Stimulated activated CD8-positive, alpha-beta memory T cell treated with anti-CD3 and anti-CD28 coated beads, Interleukin-12 subunit alpha, Interleukin-12 subunit beta, amount 100 ng/mL, for 1 hour (primary cell): Measurements from ENCODE around the gene LRRC23.
"Not testable (repeated sequence)": the region's sequence is repeated elsewhere in the genome, so short reads cannot be mapped to it uniquely, and the experiment has no call there.

Experiments
- DNase-seq: peaks from one replicate; pipeline ENCODE4 v3.0.0-alpha.2; 2020; ENCODE audit warnings: low read depth

The LRRC23 gene

DNA sequence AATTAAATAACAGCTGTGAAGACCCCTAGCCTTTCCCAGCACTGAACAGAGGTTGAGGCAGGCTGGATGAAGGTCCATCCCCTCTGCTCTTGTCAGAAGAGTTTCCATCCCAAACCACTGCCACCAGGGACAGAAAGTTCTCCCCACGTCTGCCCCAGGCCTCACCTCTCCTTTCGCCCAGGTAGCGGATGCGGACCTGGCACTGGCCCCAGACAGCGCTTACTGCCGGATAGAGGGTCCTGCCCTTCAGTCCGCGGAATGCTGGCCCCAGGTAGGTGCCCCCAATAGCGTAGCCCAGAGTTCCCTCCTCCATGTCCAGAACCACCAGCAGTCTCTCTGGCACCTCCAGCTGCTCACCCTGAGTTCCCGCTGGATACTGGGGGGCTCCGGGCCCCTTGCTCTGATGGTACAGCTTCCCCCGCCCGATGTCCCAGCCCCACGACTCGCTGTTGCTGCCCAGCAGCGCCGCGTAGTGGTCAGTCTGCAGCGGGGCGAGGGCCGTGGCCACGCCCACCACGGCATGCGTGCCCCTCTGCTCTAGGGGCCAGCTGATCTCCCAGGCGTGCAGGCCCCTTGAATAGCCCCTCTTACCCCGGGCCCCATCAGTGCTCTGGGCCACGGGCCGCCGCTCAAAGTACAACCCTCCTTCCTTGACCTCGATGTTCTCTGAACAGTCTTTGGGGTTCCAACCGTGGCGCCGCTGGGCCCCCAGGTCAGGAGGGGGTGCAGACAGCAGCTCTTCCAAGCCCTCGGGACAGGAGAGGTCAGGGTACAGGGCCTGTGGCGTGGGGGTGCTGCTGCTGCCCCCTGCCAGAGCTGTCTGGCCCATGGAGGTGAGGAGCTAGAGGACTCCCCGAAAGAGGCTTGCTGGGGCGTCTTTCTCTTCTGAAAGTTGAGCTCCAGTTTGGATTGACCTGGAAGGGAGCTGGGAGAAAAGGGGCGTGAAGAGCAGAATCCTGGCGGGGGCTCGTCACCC, 32.3 kb upstream of the LRRC23 start:
- DNase-seq = peak; percentile 71

DNA sequence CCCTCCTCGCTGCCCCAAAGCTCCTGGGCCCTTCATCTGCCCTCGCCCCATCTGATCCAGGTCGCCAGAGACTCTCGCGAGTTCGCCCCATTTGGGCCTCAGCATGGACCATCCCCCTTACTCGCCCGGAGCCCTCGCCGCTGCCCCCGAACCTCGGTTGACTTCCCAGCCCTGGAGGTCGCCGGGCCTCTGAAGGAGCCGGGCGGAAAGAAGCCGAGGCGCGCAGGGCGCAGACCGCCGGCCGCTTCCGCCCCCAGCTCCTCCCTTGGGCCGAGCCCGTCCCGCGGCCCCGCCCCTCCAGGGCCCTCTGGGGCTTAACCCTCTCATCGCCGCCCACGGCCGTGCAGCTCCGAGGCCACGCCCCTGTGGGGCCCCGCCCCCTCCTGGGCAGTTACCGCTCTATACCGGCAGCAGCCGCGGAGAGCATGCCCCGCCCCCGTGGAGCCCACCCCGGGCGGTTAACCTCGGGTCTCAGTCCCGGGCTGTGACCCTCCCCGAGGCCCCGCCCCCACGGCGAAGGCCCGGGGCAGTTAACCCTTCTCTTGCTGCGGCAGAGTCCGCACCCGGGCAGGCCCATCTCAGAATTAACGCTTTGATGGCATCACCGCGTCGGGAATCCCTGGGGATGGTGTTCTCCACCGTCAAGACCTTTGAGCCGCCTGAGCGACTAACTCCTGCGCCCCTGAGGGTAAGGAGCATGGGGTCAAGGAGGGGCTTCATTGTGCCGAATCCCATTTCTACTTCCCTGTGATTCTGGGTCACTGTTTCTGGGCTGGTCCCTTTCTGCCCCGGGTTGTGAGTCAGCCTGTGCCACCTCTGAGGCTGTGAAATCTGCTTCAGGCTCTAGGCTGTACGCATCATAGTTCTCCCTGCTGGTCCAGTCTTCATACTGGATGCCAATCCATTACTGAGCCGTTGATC, 31.3 kb upstream of the LRRC23 start, which contains the start of gene SPSB2:
TSS of gene SPSB2 (minus strand) at position 210 of the 921 bp plus-strand sequence. CDS start 402 bp downstream, outside the sequence.
- peak; percentile 98 for DNase-seq

DNA sequence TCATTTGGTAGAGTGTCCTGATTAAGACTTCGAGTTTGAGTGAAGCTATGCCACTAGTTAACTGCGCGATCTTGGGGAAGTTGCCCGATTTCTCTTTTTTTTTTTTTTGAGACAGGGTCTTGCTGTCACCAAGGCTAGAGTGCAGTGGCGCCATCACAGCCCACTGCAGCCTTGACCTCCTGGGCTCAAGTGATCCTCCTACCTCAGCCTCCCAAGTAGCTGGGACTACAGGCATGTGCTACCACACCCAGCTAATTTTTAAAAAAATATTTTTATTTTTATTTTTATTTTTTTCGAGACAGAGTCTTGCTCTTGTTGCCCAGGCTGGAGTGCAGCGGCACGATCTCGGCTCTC, 30.6 kb upstream of the LRRC23 start:
- not testable (repeated sequence) for DNase-seq

DNA sequence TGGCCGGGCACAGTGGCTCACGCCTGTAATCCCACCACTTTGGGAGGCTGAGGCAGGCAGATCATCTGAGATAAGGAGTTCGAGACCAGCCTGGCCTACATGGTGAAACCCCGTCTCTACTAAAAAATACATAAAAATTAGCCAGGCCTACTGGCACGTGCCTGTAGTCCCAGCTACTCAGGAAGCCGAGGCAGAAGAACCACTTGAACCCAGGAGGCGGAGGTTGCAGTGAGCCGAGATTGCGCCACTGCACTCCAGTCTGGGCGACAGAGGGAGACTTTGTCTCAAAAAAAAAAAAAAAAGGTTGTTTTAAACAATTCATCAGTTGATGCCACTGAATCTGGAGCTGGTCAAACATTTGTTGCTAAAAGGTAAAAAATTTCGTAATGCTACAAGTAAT, 24.8 kb upstream of the LRRC23 start:
- DNase-seq = not testable (repeated sequence)

DNA sequence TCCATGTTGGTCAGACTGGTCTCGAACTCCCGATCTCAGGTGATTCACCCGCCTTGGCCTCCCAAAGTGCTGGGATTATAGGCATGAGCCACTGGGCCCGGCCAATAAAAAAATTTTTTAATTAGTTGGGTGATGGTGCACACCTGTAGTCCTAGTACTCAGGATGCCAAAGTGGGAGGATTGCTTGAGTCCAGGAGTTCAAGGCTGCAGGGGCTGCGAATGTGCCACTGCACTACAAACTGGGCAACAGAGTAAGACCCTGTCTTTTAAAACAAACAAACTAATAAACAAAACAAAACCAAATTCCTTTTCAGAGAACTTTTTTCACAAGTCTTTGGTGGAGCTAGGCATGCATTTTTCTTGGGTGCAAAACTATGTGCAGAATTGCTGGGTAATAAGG, 21.4 kb upstream of the LRRC23 start:
- DNase-seq = no peak

DNA sequence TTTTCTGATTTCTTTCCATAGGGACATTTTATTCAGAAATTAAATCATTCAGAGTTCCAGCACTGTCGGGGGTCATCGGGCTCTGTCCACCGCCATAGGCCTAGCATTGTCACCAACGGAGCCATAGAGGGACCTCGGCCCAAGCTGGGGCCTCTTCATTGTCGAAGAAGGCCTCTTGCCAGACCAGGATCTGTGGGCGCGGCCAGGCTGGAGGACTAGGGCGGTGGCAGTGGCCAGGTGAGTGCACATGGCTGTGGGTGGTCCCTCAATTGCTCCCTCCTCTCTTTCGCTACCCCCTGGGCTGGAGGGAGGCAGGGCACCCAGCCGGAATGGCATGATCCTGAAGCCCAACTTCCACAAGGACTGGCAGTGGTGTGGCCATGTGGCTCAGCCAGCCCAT, 20.9 kb upstream of the LRRC23 start:
- no peak for DNase-seq

DNA sequence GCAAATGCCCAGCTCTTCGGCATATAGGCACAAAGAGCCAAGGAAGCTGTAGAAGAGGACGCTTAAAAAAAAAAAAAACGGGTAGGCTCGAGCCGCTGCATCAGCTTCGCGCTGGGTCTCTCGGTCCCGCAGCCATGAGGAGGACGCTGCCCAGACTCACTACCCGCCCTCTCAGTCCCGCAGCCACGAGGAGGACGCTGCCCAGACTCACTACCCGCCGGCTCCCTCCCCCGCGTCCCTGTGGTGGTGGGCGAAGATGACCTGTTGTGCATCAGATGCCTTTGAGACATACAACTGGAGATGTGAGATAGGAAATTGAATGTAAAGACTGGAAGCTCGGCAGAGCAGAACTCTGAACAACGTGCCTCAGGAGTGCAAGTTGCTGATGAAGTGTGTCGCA, 20.1 kb upstream of the LRRC23 start:
- DNase-seq = no peak

DNA sequence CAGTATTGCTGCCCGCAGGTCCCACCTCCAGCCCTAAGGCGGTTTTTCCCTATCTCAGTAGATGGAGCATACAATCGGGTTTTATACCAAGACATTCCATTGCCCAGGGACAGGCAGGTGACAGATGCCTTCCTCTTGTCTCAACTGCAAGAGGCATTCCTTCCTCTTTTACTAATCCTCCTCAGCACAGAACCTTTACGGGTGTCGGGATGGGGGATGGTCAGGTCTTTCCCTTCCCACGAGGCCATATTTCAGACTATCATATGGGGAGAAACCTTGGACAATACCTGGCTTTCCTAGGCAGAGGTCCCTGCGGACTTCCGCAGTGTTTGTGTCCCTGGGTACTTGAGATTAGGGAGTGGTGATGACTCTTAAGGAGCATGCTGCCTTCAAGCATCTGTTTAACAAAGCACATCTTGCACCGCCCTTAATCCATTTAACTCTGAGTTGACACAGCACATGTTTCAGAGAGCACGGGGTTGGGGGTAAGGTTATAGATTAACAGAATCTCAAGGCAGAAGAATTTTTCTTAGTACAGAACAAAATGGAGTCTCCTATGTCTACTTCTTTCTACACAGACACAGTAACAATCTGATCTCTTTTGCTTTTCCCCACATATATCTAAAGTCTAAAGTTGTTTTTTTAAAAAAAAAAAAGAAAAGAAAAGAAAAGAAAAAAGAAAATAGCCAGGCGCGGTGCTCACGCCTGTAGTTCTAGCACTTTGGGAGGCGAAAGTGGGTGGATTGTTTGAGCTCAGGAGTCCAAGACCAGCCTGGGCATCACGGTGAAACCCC, 18.2 kb upstream of the LRRC23 start:
- DNase-seq = not testable (repeated sequence)

DNA sequence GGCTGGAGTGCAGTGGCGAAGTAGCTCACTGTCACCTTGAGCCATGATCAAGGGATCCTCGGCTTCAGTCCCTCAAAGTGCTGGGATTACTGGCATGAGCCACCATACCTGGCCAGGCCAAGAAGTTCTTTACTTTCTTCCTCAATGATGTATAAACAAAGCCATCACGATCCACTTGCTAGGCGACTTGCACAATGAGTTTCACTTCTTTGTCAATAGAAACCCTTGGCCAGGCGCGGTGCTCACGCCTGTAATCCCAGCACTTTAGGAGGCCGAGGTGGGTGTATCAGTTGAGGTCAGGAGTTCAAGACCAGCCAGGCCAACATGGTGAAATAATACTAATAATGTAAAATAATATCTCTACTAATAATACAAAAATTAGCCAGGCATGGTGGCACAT, 17.2 kb upstream of the LRRC23 start:
- no peak for DNase-seq

DNA sequence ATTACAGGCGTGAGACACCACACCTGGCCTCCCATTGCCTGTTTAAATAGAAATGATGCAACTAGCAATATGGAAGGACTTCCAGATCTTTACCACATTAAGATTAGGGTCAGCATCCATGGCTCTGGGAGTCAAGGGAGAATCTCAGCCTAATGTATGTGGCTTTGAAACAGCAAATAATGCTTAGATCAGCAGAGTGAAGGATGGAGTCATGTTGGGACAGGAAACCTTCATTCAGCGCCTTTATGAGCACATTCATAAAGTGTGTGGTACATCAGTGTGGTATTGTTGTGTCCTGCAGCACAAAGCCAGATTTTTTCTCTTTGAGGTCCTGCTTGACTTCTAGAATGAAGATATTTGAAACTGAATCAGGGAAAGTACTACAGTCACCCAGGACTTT, 16.3 kb upstream of the LRRC23 start:
- DNase-seq = no peak

DNA sequence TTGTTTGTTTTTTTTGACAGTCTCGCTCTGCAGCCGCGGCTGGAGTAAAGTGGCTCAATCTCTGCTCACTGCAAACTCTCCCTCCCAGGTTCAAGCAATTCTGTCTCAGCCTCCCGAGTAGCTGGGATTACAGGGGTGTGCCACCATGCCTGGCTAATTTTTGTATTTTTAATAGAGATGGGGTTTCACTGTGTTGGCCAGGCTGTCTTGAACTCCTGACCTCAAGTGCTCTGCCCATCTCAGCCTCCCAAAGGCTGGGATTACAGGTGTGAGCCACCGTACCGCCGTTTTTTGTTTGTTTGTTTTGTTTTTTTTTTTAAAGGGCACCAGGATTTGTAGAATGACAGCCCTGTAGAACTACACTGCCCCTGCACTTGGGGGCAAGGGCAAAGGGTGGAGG, 15.8 kb upstream of the LRRC23 start:
- DNase-seq = not testable (repeated sequence)

DNA sequence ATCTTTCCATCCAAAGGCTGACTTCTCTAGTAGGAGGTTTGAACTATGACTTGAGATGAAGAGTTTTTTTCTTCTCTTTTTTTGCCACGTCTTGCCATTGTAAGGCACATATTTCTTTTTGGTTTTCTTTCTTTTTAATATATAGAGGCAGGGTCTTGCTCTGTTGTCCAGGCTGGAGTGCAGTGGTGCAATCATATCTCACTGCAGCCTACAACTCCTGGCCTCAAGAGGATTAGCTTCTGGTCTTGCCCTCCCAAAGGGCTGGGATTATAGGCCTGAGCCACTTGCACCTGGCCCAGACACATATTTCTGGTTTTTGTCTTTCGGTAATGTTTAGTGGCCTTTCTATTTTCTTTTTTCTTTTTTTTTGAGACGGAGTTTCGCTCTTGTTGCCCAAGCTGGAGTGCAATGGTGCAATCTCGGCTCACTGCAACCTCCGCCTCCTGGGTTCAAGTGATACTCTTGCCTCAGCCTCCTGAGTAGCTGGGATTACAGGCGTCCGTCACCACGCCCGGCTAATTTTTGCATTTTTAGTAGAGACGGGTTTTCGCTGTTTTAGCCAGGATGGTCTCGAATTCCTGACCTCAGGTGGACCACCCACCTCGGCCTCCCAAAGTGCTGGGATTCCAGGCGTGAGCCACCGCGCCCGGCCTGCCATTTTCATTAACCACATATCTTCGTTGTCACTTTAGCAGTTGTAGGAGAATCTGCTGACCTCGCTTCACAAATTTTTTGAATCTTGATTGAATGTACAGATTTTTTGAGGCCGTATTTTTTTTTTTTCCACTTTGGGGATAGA, 14.6 kb upstream of the LRRC23 start:
- DNase-seq = not testable (repeated sequence)

DNA sequence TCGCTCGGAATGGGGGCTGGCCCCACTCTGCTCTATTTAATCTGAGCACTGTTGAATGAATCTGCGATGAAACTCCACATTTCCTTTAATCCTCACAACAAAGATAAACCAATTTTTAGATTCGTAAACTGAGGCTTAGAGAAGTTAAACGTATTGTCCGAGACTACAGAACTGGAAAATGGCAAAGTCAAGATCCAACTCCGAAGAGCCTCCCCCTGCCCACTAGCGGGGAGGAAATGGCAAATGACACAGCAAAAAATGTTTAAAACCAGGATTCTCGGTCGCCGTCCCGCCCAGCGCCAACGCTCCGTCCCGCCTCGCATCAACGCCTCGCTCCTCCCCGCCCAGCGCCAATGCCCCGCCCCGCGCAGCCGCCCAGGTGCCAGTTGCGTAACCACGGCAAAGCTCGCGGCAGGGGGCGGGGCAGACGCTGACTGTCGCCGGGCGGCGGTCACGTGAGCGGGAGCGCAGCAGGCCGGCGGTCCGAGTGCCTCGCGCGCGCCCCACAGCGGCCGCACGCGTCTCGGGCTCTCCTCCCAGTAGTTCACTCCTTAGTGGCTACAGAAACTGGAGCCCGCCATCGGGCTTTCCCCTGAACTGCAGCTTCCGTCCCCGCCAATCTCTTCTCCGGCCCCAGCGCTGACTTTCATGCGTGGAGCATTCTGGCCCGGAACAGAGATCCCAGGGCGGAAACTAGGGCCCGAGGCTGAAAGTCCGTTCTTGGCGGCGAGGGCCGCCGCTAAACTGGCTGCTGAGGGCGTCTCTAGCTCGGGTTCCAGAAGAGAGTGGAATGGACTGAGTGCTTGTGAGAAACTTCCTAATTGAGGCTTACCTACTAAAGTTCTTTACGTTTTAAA, 13.6 kb upstream of the LRRC23 start:
- peak; percentile 98 for DNase-seq

DNA sequence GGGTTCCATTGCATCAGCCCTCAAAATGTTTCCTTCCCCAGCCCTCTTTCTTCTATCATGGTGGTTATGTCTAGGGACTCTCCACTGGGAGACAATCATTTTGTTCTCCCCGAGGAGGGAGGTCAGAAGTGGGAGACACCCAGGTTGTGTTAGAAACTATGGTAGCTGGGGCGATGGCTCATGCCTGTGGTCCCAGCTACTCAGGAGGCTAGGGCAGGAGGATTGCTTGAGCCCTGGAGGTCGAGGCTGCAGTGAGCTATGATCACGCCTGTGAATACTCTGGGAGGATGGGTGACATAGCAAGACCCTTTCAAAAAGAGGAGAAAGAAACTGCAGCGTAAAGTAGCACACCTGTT, 13.0 kb upstream of the LRRC23 start:
- DNase-seq = no peak

DNA sequence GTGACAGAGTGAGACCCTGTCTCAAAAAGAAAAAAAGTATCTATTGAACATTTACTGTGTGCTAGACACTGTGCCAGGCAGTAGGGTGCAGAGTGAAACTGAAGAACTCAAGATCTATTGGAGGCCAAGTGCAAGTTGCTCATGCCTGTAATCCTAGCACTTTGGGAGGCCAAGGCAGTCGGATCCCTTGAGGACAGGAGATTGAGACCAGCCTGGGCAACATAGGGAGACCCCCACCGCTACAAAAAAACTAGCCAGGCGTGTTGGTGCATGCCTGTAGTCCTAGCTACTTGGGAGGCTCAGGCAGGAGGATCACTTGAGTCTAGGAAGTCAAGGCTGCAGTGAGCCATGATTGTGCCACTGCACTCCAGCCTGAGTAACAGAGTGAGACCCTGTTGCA, 11.9 kb upstream of the LRRC23 start:
- DNase-seq = not testable (repeated sequence)

DNA sequence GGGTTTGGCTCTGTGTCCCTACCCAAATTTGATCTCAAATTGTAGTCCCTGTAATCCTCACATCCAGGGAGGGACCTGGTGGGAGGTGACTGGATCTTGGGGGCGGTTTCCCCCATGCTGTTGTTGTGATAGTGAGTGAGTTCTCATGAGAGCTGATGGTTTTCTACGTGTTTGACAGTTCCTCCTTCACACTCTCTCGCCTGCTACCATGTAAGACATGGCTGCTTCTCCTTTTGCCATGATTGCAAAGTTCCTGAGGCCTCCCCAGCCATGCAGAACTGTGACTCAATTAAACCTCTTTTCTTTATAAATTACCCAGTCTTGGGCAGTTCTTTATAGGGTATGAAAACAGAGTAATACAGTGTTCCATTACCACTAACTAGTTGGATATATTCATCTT, 10.3 kb upstream of the LRRC23 start:
- DNase-seq = no peak

DNA sequence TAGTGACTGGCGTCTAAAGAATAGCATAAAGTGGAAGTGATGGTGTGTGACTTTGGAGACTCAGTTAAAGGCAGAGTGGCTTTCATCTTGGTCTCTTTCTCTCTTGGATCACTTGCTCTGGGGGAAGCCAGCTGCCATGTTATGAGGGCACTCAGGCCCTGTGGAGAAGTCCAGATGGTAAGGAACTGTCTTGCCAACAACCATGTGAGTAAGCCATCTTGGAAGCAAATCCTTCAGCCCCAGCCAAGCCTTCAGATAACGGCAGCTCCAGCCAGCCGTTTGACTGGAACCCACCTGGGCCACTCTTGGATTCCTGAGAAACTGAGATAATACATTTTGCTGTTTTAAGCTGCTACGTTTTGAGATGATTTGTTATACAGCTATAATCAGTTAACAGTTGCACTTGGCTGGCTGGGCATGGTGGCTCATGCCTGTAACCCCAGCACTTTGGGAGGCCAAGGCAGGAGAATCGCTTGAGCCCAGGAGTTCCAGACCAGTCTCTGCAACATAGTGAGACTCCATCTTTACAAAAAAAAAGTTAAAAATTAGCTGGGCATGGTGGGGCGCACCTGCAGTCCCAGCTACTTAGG, 7.7 kb upstream of the LRRC23 start:
- DNase-seq = no peak

DNA sequence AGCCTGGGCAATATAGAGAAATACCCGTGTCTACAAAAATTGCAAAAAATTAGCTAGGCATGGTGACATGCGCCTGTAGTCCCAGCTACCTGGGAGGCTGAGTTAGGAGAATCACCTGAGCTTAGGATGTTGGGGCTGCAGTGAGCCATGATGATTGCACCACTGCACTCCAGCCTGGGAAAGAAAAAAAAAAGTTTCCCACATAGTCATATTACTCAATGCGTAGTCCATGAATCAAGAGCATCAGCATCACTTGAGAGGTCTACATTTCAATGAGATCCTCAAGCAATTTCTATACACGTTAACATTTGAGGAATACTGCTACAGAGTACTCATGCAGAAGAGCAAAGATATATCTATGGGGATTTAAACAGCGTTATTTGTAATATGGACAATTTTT, 5.2 kb upstream of the LRRC23 start:
- no peak for DNase-seq

DNA sequence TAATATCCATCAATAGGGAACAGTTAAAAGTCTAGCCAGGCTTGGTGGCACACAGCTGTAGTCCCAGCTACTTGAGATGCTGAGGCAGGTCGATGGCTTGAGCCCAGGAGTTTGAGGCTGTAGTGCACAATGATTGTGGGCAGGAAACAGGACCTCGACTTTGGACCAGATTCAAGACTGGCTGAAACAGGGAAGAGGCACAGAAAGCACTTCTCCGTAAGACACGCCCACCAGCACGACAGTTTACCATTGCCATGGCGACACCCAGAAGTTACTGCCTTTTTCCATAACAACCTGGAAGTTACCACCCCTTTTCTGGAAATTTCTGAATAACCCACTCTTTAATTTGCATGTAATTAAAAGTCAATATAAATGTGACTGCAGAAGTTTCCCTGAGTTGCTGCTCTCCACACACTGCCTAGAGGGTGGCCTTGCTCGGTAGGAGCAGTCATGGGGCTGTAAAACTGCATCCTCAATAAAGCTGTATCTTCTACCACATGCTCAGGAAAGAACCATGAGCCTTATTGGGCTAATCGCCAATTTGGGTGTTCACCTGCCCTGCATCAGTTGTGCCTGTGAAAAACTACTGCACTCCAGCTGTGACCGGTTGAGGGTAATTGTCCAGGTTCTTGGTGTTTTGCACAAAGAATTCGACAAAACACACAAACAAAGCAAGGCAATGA, 4.6 kb upstream of the LRRC23 start:
- DNase-seq = no peak
